WTC11 (cell line): Measurements from ENCODE around the gene CCDC157.

Experiments used
- CREB1 ChIP-seq: sonication (generic); formaldehyde crosslinking; IDR thresholded peaks from 2 replicates; pipeline ENCODE4 v1.8.0; 2023; ENCODE audit warnings: mild to moderate bottlenecking, missing genetic modification reagents
- ETV6 ChIP-seq: sonication (generic); formaldehyde crosslinking; IDR thresholded peaks from 2 replicates; pipeline ENCODE4 v1.8.1; 2022; ENCODE audit warnings: mild to moderate bottlenecking, missing genetic modification reagents
- SP1 ChIP-seq: sonication (generic); formaldehyde crosslinking; conservative IDR thresholded peaks from 2 replicates; pipeline ENCODE4 v1.8.1; 2022; ENCODE audit warnings: missing genetic modification reagents
- TF ChIP-seq, protein P1 (sequence below): fragments of 200-600 bp; IDR thresholded peaks from 2 replicates; pipeline ENCODE4 v1.8.0; 2022; ENCODE audit warnings: antibody characterized with exemption
- TF ChIP-seq, protein P2 (sequence below): sonication (generic); formaldehyde crosslinking; conservative IDR thresholded peaks from 2 replicates; pipeline ENCODE4 v1.8.1; 2023; ENCODE audit warnings: mild to moderate bottlenecking, low read depth, missing genetic modification reagents, moderate library complexity
- TF ChIP-seq, protein P3 (sequence below): sonication (generic); formaldehyde crosslinking; IDR thresholded peaks from 2 replicates; pipeline ENCODE4 v1.8.1; 2022; ENCODE audit warnings: low read depth, mild to moderate bottlenecking, moderate library complexity, missing genetic modification reagents, borderline replicate concordance
- TF ChIP-seq, protein P4 (sequence below): sonication (generic); formaldehyde crosslinking; IDR thresholded peaks from 2 replicates; pipeline ENCODE4 v1.8.1; 2023; ENCODE audit warnings: mild to moderate bottlenecking, missing genetic modification reagents, moderate library complexity
- TF ChIP-seq, protein P5 (sequence below): sonication (generic); formaldehyde crosslinking; IDR thresholded peaks from 2 replicates; pipeline ENCODE4 v1.8.0; 2022; ENCODE audit warnings: mild to moderate bottlenecking, missing genetic modification reagents
- TF ChIP-seq, protein P6 (sequence below): fragments of 250-450 bp; sonication (Bioruptor Pico); IDR thresholded peaks from 2 replicates; pipeline ENCODE4 v1.9.0; 2021; ENCODE audit warnings: moderate library complexity, mild to moderate bottlenecking, inconsistent platforms, borderline replicate concordance
- TF ChIP-seq, protein P7 (sequence below): sonication (generic); formaldehyde crosslinking; IDR thresholded peaks from 2 replicates; pipeline ENCODE4 v1.8.1; 2023; ENCODE audit warnings: mild to moderate bottlenecking, missing genetic modification reagents

DNA sequence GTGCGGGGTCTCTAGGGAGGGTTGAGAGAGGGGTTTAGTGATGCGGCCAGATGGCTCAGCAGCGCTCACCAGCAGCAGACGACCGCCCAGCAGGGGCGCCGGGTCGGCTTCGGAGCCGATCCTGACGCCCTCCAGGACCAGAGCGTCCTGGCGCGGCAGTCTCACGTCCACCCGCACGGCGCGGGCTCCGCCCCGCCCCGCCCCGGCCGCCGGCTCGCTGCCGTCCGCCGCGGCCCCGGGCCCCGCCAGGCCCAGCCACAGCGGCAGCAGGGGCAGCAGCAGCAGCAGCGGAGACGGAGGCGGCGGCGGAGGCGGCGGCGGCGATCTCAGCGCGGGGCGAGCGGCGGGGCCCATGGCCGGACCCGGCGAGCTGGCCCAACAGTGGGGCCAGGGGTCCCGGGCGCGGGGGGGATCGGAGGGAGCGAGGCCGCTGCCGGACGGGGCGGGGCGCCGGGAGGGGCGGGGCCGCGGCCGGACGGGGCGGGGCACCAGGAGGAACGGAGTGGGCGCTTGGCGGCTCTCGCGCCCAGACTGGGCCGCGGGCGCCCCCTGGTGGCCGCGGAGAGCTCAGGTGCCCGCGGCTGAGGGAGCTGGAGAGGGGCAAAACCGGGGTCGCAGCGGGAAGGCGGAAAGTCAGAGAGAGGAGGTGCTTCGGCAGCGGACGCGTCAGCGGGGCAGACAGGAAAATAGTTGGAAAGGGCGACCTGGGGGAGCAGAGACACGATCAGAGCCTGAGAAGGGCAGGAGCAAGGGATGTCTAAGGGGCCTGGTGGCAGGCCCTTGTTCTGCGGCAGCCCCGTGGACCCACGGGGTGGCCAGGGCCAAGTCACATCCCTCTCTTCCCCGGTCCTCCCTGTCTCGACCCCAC is 30.4 kb downstream of the CCDC157 start, which contains the start of gene RNF215:
- TF ChIP-seq, protein P1, sequence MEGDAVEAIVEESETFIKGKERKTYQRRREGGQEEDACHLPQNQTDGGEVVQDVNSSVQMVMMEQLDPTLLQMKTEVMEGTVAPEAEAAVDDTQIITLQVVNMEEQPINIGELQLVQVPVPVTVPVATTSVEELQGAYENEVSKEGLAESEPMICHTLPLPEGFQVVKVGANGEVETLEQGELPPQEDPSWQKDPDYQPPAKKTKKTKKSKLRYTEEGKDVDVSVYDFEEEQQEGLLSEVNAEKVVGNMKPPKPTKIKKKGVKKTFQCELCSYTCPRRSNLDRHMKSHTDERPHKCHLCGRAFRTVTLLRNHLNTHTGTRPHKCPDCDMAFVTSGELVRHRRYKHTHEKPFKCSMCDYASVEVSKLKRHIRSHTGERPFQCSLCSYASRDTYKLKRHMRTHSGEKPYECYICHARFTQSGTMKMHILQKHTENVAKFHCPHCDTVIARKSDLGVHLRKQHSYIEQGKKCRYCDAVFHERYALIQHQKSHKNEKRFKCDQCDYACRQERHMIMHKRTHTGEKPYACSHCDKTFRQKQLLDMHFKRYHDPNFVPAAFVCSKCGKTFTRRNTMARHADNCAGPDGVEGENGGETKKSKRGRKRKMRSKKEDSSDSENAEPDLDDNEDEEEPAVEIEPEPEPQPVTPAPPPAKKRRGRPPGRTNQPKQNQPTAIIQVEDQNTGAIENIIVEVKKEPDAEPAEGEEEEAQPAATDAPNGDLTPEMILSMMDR: peak; percentile 96
- TF ChIP-seq, protein P2, sequence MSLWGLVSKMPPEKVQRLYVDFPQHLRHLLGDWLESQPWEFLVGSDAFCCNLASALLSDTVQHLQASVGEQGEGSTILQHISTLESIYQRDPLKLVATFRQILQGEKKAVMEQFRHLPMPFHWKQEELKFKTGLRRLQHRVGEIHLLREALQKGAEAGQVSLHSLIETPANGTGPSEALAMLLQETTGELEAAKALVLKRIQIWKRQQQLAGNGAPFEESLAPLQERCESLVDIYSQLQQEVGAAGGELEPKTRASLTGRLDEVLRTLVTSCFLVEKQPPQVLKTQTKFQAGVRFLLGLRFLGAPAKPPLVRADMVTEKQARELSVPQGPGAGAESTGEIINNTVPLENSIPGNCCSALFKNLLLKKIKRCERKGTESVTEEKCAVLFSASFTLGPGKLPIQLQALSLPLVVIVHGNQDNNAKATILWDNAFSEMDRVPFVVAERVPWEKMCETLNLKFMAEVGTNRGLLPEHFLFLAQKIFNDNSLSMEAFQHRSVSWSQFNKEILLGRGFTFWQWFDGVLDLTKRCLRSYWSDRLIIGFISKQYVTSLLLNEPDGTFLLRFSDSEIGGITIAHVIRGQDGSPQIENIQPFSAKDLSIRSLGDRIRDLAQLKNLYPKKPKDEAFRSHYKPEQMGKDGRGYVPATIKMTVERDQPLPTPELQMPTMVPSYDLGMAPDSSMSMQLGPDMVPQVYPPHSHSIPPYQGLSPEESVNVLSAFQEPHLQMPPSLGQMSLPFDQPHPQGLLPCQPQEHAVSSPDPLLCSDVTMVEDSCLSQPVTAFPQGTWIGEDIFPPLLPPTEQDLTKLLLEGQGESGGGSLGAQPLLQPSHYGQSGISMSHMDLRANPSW (CRISPR knock-in tag): no peak
- TF ChIP-seq SP1 (peak; percentile 80), ETV6 (CRISPR knock-in tag) (no peak; the same call in 1 of the 2 replicates), CREB1 (CRISPR knock-in tag) (no peak)
- TF ChIP-seq, protein P3, sequence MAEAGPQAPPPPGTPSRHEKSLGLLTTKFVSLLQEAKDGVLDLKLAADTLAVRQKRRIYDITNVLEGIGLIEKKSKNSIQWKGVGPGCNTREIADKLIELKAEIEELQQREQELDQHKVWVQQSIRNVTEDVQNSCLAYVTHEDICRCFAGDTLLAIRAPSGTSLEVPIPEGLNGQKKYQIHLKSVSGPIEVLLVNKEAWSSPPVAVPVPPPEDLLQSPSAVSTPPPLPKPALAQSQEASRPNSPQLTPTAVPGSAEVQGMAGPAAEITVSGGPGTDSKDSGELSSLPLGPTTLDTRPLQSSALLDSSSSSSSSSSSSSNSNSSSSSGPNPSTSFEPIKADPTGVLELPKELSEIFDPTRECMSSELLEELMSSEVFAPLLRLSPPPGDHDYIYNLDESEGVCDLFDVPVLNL (CRISPR knock-in tag): no peak
- TF ChIP-seq, protein P4, sequence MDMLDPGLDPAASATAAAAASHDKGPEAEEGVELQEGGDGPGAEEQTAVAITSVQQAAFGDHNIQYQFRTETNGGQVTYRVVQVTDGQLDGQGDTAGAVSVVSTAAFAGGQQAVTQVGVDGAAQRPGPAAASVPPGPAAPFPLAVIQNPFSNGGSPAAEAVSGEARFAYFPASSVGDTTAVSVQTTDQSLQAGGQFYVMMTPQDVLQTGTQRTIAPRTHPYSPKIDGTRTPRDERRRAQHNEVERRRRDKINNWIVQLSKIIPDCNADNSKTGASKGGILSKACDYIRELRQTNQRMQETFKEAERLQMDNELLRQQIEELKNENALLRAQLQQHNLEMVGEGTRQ (CRISPR knock-in tag): 0 out of 2 replicates have a peak, but pooled peaks have one; percentile 21
- TF ChIP-seq, protein P5, sequence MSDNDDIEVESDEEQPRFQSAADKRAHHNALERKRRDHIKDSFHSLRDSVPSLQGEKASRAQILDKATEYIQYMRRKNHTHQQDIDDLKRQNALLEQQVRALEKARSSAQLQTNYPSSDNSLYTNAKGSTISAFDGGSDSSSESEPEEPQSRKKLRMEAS: no peak
- TF ChIP-seq, protein P6, sequence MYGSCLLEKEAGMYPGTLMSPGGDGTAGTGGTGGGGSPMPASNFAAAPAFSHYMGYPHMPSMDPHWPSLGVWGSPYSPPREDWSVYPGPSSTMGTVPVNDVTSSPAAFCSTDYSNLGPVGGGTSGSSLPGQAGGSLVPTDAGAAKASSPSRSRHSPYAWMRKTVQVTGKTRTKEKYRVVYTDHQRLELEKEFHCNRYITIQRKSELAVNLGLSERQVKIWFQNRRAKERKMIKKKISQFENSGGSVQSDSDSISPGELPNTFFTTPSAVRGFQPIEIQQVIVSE (CRISPR knock-in tag): no peak
- TF ChIP-seq, protein P7, sequence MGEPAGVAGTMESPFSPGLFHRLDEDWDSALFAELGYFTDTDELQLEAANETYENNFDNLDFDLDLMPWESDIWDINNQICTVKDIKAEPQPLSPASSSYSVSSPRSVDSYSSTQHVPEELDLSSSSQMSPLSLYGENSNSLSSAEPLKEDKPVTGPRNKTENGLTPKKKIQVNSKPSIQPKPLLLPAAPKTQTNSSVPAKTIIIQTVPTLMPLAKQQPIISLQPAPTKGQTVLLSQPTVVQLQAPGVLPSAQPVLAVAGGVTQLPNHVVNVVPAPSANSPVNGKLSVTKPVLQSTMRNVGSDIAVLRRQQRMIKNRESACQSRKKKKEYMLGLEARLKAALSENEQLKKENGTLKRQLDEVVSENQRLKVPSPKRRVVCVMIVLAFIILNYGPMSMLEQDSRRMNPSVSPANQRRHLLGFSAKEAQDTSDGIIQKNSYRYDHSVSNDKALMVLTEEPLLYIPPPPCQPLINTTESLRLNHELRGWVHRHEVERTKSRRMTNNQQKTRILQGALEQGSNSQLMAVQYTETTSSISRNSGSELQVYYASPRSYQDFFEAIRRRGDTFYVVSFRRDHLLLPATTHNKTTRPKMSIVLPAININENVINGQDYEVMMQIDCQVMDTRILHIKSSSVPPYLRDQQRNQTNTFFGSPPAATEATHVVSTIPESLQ (CRISPR knock-in tag): no peak
